HG03039 (cell line): ENCODE measurements around the gene OLA1.

Source experiments
- ATAC-seq: cut with Tn5 transposase; IDR thresholded peaks from one replicate; pipeline ENCODE4 v1.9.1; 2021; ENCODE audit warnings: mild to moderate bottlenecking, moderate library complexity; ENCODE audit not compliant: unreplicated experiment

Gene OLA1

GRCh38 chr2:174038462-174038861 lies 209.9 kb downstream of the OLA1 start:
- no peak for ATAC-seq

GRCh38 chr2:174036825-174037224 lies 211.5 kb downstream of the OLA1 start:
- no peak for ATAC-seq

GRCh38 chr2:174035981-174036742 lies 212.2 kb downstream of the OLA1 start:
- no peak for ATAC-seq

GRCh38 chr2:174035117-174035635 lies 213.2 kb downstream of the OLA1 start:
- ATAC-seq: no peak

- ATAC-seq: no peak
Measured at GRCh38 chr2:174033163-174033550, 215.2 kb downstream of the OLA1 start.

GRCh38 chr2:174031226-174031625 lies 217.1 kb downstream of the OLA1 start:
- ATAC-seq: no peak

GRCh38 chr2:174028935-174029334 lies 219.4 kb downstream of the OLA1 start:
- no peak for ATAC-seq

GRCh38 chr2:174027956-174028355 lies 220.4 kb downstream of the OLA1 start:
- ATAC-seq: no peak

GRCh38 chr2:174026122-174026845 lies 222.0 kb downstream of the OLA1 start:
- no peak for ATAC-seq

GRCh38 chr2:174025271-174026121 lies 222.8 kb downstream of the OLA1 start:
- no peak for ATAC-seq

GRCh38 chr2:174024524-174025270 lies 223.6 kb downstream of the OLA1 start:
- no peak for ATAC-seq

GRCh38 chr2:174023591-174024523 lies 224.5 kb downstream of the OLA1 start:
- no peak for ATAC-seq
